D721Med (cell line): ENCODE data around the gene BLID.

ENCODE experiments used
- DNase-seq: peaks from one replicate; pipeline ENCODE4 v3.0.0; 2011; ENCODE audit warnings: low spot score; ENCODE audit not compliant: insufficient read length
- FAIRE-seq: peaks from 2 replicates; lab custom pipeline; 2011; peaks lifted over from hg19 to GRCh38; lab: Jason Lieb, UNC
- TF ChIP-seq, protein P1 (sequence below): IDR thresholded peaks from 2 replicates; pipeline ENCODE4 v1.5.1; 2012; ENCODE audit warnings: mild to moderate bottlenecking, control low read depth; ENCODE audit not compliant: insufficient read depth; ENCODE audit errors: missing control alignments

Gene BLID

DNA sequence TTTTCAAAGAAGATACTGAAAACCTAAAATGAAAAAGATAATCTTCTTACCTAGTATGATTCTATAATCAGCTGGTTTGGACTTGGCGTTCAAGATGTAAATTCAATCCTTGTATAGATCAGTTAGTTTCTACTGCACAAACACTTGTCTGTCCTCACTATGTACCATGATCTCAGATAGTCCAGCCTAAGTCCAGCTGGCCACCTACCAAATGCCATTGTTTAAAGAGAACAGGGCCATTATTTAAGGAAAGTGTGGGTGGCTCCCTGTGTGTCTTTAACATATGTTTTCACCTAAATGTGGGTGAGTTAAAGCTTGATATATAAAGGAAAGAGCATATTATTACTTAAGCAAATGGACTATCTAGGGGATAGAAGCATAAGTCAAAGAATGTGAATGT lies 38.6 kb downstream of the BLID start:
- DNase-seq: no peak
- FAIRE-seq: no peak
- TF ChIP-seq, protein P1, sequence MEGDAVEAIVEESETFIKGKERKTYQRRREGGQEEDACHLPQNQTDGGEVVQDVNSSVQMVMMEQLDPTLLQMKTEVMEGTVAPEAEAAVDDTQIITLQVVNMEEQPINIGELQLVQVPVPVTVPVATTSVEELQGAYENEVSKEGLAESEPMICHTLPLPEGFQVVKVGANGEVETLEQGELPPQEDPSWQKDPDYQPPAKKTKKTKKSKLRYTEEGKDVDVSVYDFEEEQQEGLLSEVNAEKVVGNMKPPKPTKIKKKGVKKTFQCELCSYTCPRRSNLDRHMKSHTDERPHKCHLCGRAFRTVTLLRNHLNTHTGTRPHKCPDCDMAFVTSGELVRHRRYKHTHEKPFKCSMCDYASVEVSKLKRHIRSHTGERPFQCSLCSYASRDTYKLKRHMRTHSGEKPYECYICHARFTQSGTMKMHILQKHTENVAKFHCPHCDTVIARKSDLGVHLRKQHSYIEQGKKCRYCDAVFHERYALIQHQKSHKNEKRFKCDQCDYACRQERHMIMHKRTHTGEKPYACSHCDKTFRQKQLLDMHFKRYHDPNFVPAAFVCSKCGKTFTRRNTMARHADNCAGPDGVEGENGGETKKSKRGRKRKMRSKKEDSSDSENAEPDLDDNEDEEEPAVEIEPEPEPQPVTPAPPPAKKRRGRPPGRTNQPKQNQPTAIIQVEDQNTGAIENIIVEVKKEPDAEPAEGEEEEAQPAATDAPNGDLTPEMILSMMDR: no peak

- TF ChIP-seq, protein P1: no peak
- no peak for DNase-seq
- FAIRE-seq: no peak
Measured at GRCh38 chr11:122076512-122077120, 39.4 kb downstream of the BLID start.

- TF ChIP-seq, protein P1: no peak
- DNase-seq (no peak), FAIRE-seq (no peak)
Measured at GRCh38 chr11:122075016-122075415, 41.0 kb downstream of the BLID start.

- TF ChIP-seq, protein P1: no peak
- DNase-seq (no peak), FAIRE-seq (no peak)
Measured at GRCh38 chr11:122074022-122074421, 42.0 kb downstream of the BLID start.

- DNase-seq (no peak), FAIRE-seq (no peak)
- TF ChIP-seq, protein P1: no peak
Measured at GRCh38 chr11:122071709-122072202, 44.3 kb downstream of the BLID start.

GRCh38 chr11:122069707-122070360 lies 46.2 kb downstream of the BLID start:
- FAIRE-seq (no peak), DNase-seq (no peak)
- TF ChIP-seq, protein P1: no peak

DNA sequence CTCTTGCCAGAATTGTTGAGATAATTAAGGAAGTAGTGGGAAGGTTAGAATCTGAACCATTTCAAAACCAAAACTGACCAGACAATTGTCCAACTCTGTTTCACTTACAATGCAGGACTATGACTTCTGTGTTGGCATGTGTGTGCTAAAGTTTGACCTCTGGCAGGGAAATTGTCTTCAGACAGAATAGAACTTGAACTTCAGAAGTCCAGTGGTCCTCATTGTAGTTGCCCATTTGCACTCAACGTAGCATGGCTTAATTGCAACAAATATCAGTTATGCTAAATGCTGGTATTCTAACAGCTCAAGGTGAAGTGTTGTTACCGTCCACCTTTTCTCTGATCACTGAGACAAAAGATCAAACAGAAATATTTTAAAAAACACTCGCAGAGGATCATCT lies 47.2 kb downstream of the BLID start:
- TF ChIP-seq, protein P1: no peak
- no peak for FAIRE-seq
- DNase-seq: no peak
